ENCODE data around the gene OXLD1. TPM values are rescaled to one million over a fixed set of nuclear protein-coding genes. Genes with fewer than 3 reads are reported as not detected.

Gene OXLD1
- total and polyA plus RNA-seq, 9 donors = 1.7 to 35.7 (median 20.9) TPM

DNA sequence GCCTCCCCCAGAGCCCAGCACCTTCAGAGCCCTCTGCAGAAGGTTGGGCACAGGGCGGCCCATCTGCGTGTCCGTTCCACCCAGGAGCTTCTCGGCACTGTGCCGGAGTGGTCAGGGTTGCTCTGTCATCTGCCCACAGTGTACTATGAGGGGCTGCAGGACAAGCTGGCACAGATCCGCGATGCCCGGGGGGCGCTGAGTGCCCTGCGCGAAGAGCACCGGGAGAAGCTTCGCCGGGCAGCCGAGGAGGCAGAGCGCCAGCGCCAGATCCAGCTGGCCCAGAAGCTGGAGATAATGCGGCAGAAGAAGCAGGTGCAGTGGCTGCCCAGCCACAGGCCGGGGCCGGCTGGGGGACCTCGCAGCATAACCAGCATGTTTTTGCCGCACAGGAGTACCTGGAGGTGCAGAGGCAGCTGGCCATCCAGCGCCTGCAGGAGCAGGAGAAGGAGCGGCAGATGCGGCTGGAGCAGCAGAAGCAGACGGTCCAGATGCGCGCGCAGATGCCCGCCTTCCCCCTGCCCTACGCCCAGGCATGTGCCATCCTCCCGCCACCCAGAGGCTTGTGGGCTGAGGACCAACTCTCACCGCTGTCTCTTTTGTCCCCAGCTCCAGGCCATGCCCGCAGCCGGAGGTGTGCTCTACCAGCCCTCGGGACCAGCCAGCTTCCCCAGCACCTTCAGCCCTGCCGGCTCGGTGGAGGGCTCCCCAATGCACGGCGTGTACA, 30.0 kb upstream of the OXLD1 start:
- 89 to 92% (median 89%) methylated on average over 35 to 40 of the region's 40 CpGs for WGBS, 3 donors
- no peak for DNase-seq
- no peaks in the 10 kb centered on the region for H3K36me3 ChIP-seq

DNA sequence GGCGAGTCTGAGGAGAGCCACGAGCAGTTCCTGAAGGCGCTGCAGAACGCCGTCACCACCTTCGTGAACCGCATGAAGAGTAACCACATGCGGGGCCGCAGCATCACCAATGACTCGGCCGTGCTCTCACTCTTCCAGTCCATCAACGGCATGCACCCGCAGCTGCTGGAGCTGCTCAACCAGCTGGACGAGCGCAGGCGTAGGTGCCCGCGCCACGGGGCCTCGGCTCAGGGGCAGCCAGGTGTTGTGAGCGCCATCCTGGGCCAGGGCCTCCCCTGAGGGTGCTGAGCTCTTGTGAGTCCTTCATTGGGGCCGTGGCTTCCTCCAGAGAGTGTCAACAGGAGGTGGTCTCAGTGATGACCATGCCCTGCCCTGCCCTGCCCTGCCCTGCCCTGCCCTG, 29.4 kb upstream of the OXLD1 start:
- no peak for TF ChIP-seq POLR2A (IDR thresholded peaks at IDR 0.05)
- no peak for TF ChIP-seq CTCF (IDR thresholded peaks at IDR 0.05)
- TF ChIP-seq EP300 (IDR thresholded peaks at IDR 0.05) = no peak
- H3K27me3 ChIP-seq = no peaks in the 10 kb centered on the region
- H3K36me3 ChIP-seq = no peaks in the 10 kb centered on the region
- peaks cover 2% of the 10 kb centered on the region for H3K4me1 ChIP-seq (ENCODE audit: insufficient read depth)
- H3K27ac ChIP-seq = no peak overlapping the region
- DNase-seq = no peak
- H3K9me3 ChIP-seq = no peaks in the 10 kb centered on the region
- intact Hi-C loops (cut with DNase I) = no loop called here
- H3K4me3 ChIP-seq = no peak overlapping the region
- WGBS, 3 donors = 87 to 90% (median 89%) methylated on average over 21 to 22 of the region's 22 CpGs

More for the DNA sequence above, 30.0 kb upstream of the OXLD1 start:
- Histone ChIP-seq H3K27me3 (no peaks in the 10 kb centered on the region), H3K9me3 (no peaks in the 10 kb centered on the region), H3K27ac (no peak overlapping the region), H3K4me1 (ENCODE audit: insufficient read depth) (peaks cover 2% of the 10 kb centered on the region), H3K4me3 (no peak overlapping the region)
- intact Hi-C loops (cut with DNase I) = no loop called here
- no peak for TF ChIP-seq POLR2A (IDR thresholded peaks at IDR 0.05)
- no peak for TF ChIP-seq EP300 (IDR thresholded peaks at IDR 0.05)
- no peak for TF ChIP-seq CTCF (IDR thresholded peaks at IDR 0.05)

DNA sequence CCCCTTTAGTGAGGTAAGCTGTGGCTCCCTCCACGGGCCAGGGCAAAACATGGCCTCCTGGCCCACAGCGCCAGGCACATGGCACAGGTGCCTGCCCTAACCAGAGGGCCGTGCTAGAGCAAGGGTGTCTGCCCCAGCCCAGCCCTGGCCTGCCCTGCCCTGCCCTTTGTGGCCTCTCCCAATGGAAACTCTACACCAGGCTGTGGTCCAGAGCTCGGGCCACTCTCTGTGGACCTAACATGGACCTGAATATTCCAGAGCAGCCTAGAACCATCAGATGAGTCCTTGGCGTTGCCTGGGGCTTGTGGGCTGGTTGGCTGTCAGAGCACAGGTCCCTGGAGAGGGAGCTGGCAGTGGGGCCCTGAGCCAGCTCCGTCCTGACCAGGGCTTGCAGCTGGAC, 28.8 kb upstream of the OXLD1 start:
- Histone ChIP-seq H3K27ac (no peak overlapping the region), H3K4me1 (ENCODE audit: insufficient read depth) (no peaks in the 10 kb centered on the region), H3K36me3 (no peaks in the 10 kb centered on the region), H3K9me3 (no peaks in the 10 kb centered on the region), H3K4me3 (no peak overlapping the region), H3K27me3 (no peaks in the 10 kb centered on the region)
- 78 to 87% (median 84%) methylated on average over 6 of the region's 6 CpGs for WGBS, 3 donors
- no peak for DNase-seq
- TF ChIP-seq POLR2A (IDR thresholded peaks at IDR 0.05) = no peak
- TF ChIP-seq CTCF (IDR thresholded peaks at IDR 0.05) = no peak
- no peak for TF ChIP-seq EP300 (IDR thresholded peaks at IDR 0.05)
- intact Hi-C loops (cut with DNase I) = no loop called here

DNA sequence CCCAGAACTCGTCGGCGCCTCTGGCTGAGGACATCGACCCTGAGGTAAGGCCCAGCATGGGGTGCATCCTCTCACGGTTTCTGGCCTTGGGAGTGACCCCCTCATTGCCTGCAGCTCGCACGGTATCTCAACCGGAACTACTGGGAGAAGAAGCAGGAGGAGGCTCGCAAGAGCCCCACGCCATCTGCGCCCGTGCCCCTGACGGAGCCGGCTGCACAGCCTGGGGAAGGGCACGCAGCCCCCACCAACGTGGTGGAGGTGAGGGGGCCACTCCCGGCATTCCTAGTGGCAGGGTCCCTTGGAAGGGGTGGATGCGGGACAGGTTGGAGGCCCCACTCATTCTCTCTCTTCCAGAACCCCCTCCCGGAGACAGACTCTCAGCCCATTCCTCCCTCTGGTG, 28.4 kb upstream of the OXLD1 start:
- intact Hi-C loops (cut with DNase I) = no loop called here
- no peak for TF ChIP-seq CTCF (IDR thresholded peaks at IDR 0.05)
- TF ChIP-seq POLR2A (IDR thresholded peaks at IDR 0.05) = no peak
- no peak for TF ChIP-seq EP300 (IDR thresholded peaks at IDR 0.05)
- H3K4me3 ChIP-seq = no peak overlapping the region
- H3K9me3 ChIP-seq = no peaks in the 10 kb centered on the region
- no peaks in the 10 kb centered on the region for H3K36me3 ChIP-seq
- no peaks in the 10 kb centered on the region for H3K4me1 ChIP-seq (ENCODE audit: insufficient read depth)
- no peaks in the 10 kb centered on the region for H3K27me3 ChIP-seq
- H3K27ac ChIP-seq = no peak overlapping the region
- no peak for DNase-seq
- 87 to 93% (median 88%) methylated on average over 11 to 19 of the region's 19 CpGs for WGBS, 3 donors
